ENCODE results near the gene CORT.
"Not testable (repeated sequence)": the region's sequence is repeated elsewhere in the genome, so short reads cannot be mapped to it uniquely, and the experiment has no call there.

Gene CORT

GRCh38 chr1:10470043-10470442 is 20.2 kb downstream of the CORT start:
- Histone ChIP-seq H3K36me3 (peaks cover 15 to 49% (median 35%) of the 10 kb centered on the region in 3 donors), H3K27me3 (no peaks in the 10 kb centered on the region), H3K27ac (no peak overlapping the region), H3K4me3 (no peak overlapping the region), H3K4me1 (peaks cover 0 to 22% (median 12%) of the 10 kb centered on the region in 4 donors), H3K9me3 (no peaks in the 10 kb centered on the region)
- TF ChIP-seq, protein P1, sequence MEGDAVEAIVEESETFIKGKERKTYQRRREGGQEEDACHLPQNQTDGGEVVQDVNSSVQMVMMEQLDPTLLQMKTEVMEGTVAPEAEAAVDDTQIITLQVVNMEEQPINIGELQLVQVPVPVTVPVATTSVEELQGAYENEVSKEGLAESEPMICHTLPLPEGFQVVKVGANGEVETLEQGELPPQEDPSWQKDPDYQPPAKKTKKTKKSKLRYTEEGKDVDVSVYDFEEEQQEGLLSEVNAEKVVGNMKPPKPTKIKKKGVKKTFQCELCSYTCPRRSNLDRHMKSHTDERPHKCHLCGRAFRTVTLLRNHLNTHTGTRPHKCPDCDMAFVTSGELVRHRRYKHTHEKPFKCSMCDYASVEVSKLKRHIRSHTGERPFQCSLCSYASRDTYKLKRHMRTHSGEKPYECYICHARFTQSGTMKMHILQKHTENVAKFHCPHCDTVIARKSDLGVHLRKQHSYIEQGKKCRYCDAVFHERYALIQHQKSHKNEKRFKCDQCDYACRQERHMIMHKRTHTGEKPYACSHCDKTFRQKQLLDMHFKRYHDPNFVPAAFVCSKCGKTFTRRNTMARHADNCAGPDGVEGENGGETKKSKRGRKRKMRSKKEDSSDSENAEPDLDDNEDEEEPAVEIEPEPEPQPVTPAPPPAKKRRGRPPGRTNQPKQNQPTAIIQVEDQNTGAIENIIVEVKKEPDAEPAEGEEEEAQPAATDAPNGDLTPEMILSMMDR (IDR thresholded peaks at IDR 0.05), result no peak
- intact Hi-C loops (cut with DNase I; ENCODE audit: low total_unique reads), result no loop called here
- no peak for DNase-seq

GRCh38 chr1:10471411-10472219 is 21.8 kb downstream of the CORT start:
- H3K36me3 ChIP-seq, result peaks cover 0 to 33% (median 20%) of the 10 kb centered on the region in 3 donors
- TF ChIP-seq, protein P1 (IDR thresholded peaks at IDR 0.05), result no peak
- intact Hi-C loops (cut with DNase I; ENCODE audit: low total_unique reads), result loop anchor here (2.0 kb wide), 1 partner anchor 41 kb away; the partner anchor contains the start of gene CENPS
- no peaks in the 10 kb centered on the region for H3K9me3 ChIP-seq
- peak overlapping the region; percentile 68 to 91 for H3K4me3 ChIP-seq
- H3K27ac ChIP-seq, result peak overlapping the region; percentile 76 to 78
- no peaks in the 10 kb centered on the region for H3K27me3 ChIP-seq
- peaks cover 0 to 36% (median 23%) of the 10 kb centered on the region in 4 donors for H3K4me1 ChIP-seq
- no peak for DNase-seq

DNA sequence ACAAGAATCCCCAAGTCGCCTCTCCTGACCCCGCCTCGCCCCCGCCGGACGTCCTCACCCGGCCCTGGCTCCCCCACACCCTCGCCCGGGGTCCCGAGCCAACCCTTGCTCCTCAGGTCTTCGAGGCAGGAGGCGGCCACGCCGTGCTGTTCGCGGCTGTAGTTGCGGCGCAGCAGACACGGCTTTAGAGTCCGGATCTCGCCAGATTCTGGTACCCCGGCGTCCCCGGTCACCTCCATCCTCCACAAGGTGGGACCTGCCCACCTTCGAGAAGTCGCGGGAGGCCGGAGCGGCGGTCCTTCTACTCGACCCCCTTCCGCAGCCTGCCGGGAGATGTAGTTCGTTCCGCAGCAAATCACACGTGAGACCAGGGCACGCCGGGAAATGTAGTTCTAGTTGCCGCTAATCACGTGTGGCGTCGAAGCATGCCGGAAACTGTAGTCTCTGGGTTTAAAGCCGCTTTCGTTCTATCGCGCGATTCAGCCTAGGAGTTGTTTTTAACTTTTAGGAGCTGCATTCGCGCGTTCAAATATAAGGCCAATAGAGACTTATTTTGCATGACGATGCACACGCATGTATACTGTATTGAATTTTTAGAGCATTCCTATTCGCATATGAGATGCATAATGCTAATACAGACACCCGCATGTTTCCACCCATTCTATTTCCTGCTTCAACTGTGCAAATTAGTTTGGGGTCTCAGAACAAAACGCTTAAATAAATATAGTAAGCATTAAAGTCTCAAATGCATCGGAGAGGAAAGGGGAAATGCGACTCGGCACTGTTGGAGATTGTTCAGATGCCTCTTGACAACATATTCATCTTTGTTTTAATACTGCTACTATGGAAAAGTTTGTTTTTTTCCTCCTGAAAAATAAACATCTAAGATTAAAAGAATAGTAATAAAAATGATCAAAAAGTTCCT is 22.7 kb downstream of the CORT start, which contains the start of gene DFFA:
Gene DFFA (minus strand): TSS at position 310 of the 925 bp plus-strand sequence. CDS start 71 bp downstream, at position 239.
- peaks cover 0 to 37% (median 25%) of the 10 kb centered on the region in 4 donors for H3K4me1 ChIP-seq
- H3K4me3 ChIP-seq, result peak within 1 kb of the TSS; percentile 68 to 91
- peak within 1 kb of the TSS; percentile 76 to 78 for H3K27ac ChIP-seq
- TF ChIP-seq, protein P1 (IDR thresholded peaks at IDR 0.05), result no peak
- no peaks in the 10 kb centered on the region for H3K27me3 ChIP-seq
- peaks cover 0 to 24% (median 14%) of the 10 kb centered on the region in 3 donors for H3K36me3 ChIP-seq
- no peaks in the 10 kb centered on the region for H3K9me3 ChIP-seq
- intact Hi-C loops (cut with DNase I; ENCODE audit: low total_unique reads), result loop anchor here (2.0 kb wide), 1 partner anchor 42 kb away; the partner anchor contains the start of gene CENPS
- DNase-seq, result peak; percentile 95

DNA sequence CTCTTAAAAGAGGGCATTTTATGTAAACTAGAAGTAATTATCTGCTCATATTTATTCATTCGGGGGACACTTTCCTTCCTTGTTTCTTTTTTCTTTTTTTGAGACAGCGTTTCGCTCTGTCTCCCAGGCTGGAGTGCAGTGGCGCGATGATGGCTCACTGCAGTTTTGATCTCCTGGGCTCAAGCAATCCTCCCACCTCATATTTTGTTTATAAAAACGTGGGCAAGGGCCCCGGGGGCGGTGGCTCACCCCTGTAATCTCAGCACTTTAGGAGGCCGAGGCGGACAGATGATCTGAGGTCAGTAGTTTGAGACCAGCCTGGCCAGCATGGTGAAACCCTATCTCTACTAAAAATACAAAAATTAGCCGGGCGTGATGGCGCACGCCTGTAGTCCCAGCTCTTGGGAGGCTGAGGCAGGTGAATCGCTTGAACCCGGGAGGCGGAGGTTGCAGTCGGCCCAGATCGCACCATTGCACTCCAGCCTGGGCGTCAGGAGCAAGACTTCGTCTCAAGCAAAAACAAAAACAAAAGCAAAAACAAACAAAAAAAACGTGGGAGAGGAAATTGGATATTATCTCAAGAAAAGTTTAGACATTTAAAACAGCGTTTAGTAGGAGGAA is 23.4 kb downstream of the CORT start:
- Histone ChIP-seq H3K4me3 (peak overlapping the region in 1 of 2 donors; percentile 68), H3K4me1 (peaks cover 0 to 37% (median 25%) of the 10 kb centered on the region in 4 donors), H3K36me3 (peaks cover 0 to 17% (median 8%) of the 10 kb centered on the region in 3 donors), H3K27ac (no peak overlapping the region), H3K9me3 (no peaks in the 10 kb centered on the region), H3K27me3 (no peaks in the 10 kb centered on the region)
- TF ChIP-seq, protein P1 (IDR thresholded peaks at IDR 0.05), result no peak
- no peak for DNase-seq
- intact Hi-C loops (cut with DNase I; ENCODE audit: low total_unique reads), result loop anchor here (2.0 kb wide), 1 partner anchor 42 kb away; the partner anchor contains the start of gene CENPS

- H3K36me3 ChIP-seq; DNase-seq; H3K27me3 ChIP-seq; intact Hi-C loops (cut with DNase I; ENCODE audit: low total_unique reads); H3K9me3 ChIP-seq: not testable (repeated sequence)
- peak overlapping the region; percentile 84 to 89 for H3K27ac ChIP-seq
- peaks cover 0 to 37% (median 25%) of the 10 kb centered on the region in 4 donors for H3K4me1 ChIP-seq
- H3K4me3 ChIP-seq, result peak overlapping the region; percentile 88 to 98
Measured at GRCh38 chr1:10474309-10474612, 24.4 kb downstream of the CORT start.
